Stimulated activated CD4-positive, alpha-beta T cell treated with anti-CD3 and anti-CD28 coated beads, TNF-alpha, amount 100 ng/mL, for 1 hour (primary cell): ENCODE data around the gene RPL38.

Experiments
- DNase-seq, 3 donors: peaks; one replicate each; pipeline ENCODE4 v3.0.0-alpha.2; 2020; ENCODE audit warnings: low read depth in 3 of 3, low spot score in 1 of 3

The RPL38 gene

DNA sequence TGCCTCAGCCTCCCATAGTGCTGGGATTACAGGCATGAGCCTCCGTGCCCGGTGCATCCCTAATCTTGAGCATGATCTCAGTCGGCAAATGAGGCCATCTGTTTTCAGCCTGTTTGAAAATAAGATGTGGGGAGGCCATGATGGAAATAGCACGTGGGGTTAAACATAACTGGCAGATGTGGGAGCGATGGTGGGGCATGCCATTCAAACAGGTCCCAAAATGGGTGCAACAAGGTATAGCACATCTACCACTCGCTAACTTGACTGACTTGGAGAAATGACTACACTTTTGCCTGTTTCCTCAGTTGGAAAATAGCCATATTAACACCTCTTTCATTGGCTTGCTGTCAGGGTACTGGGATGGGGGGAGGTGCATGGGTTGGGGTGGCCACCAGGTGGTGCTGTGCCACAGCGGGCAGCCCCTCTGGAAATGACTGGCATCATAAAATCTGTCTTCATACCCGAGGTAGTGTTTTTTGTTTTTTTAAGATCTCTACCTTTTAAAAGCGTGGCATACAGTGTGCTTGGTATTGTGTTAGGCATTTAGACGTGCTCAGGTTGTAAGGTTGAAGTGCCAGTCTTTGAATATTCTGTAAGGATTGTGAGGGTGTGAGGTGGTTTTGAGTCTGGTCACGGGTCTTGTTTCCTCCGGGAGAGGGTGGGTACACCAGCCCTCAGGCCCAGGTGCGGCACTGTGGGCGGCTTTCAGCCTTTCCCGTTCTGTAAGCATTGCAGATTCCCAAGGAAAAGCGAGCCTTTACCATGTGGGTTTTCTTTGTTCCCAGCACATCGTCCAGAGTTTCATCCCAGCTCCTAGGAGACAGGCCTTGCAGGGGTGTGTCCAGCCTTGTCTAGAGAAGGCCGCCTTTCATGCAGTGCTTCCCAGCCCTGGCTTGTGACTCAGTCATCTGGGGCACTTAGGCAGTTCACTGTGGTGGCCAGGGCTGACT lies 7.0 kb downstream of the RPL38 start:
- DNase-seq = peak; percentile 40 to 71 (median 56)

DNA sequence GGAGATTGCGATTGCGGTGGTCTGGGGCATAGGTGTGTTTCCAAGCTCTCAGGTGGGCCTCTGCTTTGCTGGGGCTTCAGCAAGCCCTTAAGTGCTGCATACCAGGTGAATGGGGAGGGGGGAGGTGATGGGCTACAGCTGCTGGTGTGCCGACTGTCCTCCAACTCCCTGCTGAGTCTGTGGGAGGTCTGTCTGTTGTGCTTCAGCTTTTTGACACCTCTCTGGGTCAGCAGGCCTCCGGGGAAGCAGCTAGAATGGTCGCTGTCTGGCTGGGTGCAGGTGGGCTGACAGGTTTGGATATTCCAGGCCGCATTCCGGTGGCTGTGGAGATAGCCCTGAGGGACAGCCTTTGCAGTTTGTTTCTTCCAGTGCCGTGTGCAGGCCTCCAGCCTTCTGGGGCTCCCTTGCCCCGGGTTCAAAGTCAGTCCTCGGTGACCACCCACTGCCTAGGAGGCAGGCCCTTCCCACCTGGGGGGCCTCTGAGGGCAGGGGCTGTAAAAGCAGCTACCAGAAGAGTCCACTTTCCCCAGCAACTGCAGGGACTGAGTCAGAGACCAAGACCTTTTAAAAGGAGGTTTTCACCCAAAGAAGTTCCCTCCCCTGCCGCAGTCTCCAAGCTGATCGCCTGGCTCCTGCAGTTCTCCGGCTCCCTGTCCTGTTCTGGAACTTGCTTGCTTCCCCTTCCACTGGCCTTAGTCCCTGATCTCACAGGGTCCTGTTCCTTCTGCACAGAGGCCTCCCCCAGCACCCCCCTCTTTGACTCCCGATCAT lies 7.8 kb downstream of the RPL38 start:
- DNase-seq = no peak

DNA sequence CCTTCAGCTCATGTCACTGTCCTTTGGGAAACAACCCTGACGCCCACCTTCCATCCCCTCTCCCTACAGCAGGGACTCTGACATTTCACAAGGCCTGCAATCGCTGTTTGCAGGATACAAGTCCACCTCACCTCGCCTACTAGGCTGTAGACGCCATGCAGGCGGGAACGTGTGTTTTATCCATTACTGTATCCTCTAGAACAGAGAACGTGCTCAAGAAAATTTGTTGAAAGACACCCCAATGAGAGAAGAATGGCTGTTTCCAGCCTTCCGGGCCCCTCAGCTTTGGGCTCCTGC lies 8.4 kb downstream of the RPL38 start:
- no peak for DNase-seq

DNA sequence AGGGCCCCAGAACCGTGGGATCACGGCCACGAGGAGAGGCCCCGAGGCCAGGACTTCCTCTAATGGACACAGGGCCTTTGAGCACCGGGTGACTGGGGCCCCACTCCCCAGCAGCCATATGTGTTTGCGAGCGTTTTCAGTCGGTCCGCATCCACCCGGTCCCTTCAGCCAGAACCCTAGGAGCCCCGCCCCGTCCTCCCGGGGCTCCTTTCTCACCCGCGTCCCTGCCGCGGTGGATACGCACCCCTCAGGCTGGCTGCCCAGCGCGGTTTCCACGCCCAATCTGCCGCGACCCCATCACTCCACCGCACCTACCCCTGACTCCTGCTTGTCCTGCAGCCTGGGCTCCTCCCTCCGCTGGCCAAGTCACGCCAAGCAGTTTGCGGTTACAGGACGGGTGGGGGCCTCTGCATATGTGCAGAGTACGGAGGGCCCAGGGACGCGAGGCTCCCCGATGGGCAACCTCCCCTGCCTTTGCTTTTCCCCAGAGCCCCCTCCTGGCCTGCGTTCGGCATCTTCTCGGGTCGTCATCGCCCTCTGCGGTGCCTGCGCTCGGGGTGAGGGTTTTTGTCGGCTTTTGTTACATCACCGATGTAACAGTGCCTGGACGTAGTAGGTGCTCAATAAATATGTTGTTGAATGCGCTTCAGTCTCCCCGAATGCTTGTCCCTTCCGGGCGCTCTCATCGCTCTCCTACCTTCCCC lies 8.9 kb downstream of the RPL38 start:
- no peak for DNase-seq

DNA sequence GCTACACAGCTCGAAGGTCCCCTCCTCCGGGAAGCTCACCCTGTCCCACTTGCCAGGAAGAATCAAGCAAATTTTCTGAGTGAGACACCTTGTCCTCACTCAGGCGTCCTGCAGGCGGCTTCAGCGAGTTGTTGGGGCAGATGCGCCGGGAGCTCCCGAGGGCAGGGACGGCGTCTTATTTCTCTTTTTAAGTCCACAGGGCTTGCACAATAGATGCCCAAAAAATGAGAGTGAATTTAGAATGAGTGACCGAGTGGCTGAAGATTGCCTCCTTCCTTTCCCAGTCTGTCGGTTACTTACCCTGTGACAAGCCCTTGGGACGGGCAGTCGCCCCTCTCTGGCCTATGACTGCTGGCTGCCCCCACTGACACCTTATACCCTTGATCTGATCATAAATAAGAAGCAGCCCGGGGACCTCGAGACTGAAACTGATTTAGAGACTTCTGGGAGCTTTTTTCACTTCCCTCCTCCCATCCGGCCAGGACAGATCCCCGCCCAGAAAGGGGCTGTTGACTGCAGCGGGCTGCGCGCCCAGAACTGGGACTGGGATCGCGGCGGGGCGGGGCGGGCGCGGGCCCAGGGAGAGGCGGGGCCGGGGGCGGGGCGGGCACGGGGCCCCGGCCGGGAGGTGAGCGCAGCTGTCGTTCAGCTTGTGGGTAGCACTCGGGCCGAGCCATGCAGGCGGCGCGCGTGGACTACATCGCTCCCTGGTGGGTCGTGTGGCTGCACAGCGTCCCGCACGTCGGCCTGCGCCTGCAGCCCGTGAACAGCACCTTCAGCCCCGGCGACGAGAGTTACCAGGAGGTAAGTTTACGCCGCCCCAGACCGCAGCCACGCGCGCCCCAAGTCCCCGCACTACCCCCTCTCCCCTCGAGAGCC lies 9.7 kb downstream of the RPL38 start, which contains the start of gene TTYH2:
Gene TTYH2, plus strand, starts transcription at position 659 of the 879 bp plus-strand sequence. Its CDS starts 17 bp downstream, at position 676.
- DNase-seq = peak; percentile 35 to 56 (median 53)

DNA sequence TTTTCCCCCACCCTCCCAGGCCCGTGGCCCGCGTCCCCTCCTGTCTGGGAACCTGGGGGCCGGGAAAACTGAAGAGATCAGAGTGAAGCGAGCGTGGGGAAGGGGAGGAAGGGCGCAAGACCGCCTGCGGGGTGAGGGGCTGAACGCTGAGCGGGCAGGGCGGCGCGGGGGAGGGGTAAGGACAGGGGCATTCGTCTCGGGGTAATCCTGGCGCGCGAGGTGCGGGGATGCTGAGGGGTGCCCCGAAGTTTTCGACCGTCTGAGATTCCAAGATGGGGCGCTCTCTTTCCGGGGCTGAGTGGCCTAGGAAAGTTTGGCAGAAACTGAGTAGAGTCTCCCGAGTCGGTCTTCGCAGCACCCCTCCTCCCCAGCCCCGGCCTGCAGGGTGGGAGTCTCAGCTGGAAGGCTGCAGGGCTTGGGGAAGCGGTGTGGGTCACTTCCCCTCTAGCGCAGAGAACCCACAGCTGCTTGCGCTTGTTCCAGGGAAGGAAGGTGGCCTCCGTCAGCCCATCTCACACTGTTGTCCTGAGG lies 10.4 kb downstream of the RPL38 start:
- DNase-seq = no peak

DNA sequence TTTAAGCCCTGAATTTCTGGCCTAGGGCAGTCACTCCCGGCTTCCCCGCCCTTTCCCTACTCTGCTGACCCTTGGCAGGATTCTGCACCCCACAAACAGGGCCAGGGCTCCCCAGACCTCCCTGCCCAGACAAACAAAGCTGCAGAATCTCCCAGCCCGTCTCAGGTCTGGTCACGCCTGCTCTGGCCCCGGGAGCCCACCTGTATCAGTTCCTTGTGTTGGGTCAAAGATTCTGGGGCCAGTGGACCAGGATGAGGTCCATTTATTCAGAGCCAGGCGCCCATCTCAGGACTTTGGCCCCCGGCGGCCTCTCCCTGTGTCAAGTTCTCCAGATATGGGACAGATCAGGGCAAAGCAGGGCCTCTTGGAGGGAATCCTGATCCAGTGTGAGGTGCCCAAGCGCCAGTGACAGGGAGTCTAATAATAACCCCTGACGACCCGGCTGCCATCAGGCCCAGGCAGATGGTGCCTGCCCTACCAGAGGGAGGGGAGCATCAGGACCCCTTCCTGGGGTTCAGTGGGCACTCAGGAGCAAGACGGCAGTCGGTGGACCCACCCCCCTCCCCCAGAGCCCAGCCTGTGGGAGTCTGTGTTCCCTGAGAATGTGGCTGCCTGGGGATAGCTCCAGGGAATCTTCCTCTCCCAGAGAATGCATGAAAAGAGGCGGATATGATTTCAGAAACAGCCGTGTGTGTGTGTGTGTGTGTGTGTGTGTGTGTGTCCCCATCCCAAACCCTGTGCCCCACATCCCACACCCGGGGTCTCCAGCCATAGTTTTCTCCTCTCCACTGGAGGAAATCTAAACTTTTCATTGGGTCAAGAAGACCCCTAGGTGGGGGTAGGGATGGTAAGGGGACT lies 11.2 kb downstream of the RPL38 start:
- no peak for DNase-seq

DNA sequence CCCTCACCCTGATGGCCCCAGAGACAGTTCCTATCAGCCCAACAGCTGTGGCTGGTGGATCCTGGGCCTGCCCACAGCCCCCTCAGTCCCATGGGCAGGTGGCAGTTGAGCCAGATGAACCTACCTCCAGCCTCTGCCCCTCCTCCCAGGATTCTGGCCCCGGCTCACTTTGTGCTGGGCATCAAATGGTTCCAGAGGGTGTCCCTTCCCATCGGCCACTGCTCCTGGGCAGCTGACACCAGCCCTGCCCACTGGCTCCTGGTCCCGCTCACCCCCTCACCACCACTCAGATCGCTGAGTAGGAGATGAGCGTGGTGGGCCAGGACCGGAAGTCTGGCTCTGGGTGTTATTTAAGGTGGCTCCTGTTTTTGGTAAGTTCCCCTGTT lies 11.9 kb downstream of the RPL38 start:
- no peak for DNase-seq

DNA sequence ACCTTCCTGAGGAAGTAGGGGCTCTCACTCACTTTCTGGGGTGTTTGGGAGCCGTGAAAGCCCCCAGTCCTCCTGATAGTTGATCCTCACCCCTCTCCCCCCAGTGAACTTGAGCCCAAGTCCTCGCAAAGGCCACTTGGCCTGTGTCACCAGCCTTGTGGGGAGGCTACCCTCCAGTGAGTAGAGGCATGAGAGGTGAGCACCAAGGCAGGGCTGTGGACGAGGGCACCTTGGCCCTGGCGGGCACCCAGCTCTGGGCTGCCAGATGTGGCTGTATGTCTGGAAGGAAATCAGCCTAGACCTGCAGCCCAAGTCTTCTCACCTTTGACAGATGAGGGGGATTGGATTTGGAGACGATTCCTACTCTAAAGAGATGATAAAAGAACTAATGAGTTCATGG lies 13.0 kb downstream of the RPL38 start:
- no peak for DNase-seq

DNA sequence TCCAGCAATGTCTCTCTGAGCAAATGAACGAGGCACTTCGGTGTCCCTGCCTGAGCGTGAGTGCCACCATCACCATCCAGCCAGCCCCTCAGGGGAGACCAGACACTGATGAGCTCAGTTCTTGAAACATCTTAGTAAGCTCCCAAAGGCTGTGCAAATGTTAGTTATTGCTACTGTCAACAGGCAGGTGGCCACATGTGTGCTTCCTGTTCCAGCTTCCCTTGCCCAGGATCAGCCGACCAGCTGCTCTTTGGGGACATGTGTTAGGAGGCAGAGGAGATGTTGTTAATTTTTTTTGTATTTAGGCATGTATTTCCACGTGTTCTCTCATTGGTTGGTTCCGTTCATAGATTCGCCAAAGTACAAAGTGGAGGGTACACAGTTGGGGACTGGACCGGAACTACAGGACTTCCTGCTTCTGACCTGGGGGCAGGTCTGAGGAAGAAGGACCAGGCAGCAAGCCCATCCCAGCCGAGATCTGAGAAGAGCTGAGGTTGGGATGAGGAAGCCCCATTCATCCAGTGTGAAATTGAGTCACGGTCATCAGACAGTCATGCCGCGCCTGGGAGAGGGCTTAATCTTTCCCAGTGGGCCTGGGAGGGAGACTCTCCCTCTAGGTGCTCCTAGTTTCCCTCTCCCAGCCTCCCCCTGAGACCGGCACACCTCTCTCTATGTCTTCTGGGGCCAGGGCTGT lies 13.7 kb downstream of the RPL38 start:
- DNase-seq = no peak

DNA sequence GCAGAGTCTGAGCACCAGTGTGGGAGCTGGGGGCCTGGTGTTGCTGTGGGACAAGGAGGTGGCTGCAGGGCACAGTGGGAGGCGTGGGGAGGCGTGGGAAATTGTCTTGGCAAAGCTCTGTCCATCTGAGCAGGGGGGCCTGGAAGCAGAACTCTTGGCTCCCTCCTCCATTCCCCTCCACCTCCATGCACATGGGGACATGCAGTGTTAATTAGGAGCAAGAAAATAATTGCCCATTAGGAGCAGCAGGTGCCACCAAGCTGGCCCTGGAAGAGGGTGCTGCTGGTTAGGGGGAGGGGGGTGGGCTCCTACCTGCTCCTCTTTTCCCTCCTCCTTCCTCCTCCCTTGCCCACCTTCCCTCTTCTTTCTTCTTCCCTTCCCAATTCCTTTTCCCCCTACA lies 14.4 kb downstream of the RPL38 start:
- no peak for DNase-seq

DNA sequence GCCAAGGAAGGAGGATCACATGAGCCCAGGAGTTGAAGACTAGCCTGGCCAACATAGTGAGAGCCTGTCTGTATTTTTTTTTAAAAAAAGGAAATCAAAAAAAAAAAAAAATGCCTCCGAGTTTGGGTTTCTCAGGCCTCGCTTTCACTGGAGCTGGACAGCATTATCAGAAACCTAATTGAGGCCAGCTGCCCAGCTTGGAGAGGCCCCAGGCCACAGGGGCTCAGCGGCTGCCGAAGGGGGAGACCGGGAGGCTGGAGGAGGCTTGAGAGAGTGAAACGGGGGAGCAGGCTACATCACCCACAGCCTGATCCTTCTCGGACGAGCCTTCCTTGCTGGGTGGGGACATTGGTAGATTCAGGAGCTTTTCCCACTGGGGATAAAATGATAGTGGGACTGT lies 15.0 kb downstream of the RPL38 start:
- DNase-seq = no peak

DNA sequence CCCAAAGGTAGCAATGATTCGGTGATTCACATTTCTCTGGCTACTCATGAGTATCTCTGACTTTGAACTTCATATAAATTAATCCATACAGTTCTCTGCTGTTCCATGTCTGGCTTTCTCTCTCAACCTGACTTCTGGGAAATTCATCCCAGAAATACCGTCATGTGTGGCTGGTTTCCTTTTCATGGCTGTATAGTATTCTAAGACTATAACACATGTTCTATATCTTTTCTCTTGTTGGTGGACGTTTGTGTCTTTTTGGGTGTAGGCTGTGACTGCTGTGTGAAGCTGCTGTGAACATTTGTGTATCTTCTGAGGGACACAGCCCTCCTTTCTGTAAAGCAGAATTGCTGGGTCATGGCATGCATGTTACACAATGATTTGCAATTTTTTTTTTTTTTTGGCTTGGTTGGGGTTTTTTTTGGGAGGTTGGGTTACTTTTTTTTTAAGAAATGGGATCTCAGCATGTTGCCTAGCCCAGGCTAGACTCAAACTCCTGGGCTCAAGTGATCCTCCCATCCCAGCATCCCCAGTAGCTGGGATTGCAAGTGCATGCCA lies 16.2 kb downstream of the RPL38 start:
- DNase-seq = no peak

DNA sequence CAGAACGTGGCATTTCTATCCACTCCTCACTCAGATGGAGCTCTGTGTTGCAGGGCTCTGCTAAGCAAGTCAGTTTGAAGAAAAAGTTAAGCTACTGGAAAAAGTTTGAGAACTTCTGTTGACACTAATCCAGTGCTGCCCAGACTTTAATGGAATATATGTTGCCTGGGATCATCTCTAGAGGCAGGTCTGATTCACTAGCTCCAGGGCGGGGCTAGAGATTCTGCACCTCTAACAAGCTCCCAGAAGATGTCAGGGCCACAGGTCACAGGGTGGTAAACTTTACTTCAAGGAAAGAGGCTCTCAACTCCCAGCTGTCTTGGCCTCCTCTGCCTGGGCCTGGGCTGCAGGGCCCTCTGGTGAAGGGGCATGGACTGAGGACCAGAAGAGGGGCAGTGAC lies 16.7 kb downstream of the RPL38 start:
- DNase-seq = no peak

DNA sequence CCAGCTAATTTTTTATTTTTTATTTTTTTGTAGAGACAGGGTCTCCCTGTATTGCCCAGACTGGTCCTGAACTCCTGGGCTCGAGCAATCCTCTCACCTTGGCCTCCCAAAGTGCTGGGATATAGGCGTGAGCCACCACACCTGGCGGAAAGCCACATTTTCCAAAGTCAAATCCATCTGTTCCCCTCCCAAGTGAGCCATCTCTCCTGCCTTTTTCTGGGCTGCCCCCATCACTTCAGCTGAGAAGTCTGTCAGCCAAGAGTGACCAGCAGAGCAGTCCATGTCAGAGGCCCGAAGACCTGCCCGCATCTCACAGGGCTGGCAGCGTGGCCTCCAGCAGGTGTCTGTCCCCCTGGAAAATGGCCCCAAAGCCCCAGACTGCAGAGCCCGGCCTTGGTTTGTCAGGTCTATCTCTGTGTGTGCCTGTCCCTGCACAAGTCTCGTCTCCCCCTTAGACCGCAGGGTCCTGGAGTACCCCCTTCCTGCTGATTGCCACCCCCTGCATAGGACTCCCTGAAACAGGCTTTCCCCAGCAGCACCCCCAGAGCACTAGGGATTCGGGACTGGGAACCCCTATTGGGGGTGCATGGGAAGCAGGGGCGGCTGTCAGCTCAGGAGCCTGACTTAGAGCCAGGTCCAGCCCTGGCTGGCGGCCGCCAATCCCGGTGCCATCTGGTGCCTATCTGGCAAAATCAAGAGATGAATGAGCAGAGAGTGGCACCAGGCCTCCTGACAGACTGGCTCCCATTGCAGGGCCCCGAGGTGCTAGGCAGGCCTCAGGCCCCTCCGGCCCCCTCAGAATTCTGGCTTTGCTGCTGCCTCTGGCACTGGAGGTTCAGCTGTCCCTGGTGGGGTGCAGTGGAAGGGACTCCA lies 17.7 kb downstream of the RPL38 start:
- no peak for DNase-seq

DNA sequence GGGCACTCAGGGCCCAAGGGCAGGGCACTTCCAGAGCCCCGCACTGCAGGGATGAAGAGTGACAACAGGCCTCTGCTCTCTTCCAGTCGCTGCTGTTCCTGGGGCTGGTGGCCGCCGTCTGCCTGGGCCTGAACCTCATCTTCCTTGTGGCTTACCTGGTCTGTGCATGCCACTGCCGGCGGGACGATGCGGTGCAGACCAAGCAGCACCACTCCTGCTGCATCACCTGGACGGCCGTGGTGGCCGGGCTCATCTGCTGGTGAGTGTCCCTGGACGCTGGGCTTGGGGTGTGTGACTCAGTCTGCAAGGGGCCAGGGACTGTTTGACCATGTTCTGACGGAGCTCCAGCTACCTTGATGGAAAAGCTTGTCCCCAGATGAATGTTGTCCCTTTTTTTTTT lies 18.9 kb downstream of the RPL38 start:
- DNase-seq = no peak

DNA sequence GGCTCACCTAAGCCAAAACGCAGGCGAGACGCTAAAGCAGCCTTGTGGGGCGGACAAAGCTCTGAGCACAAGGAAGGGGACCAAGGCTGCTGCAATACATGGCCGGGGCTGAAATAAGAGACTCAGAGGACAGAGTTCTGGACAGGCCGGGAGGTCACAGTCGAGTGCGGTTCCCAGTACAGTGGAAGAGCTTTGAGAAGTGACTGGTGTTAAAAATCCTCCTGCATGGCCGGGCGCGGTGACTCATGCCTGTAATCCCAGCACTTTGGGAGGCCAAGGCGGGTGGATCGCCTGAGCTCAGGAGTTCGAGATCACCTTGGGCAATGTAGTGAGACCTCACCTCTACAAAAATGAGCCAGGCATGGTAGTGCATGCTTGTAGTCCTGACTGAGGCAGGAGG lies 20.4 kb downstream of the RPL38 start:
- no peak for DNase-seq
